IPS-NIHi7 (cell line): ENCODE results near the gene KCNMA1.

Source experiments
- DNase-seq: peaks from one replicate; pipeline ENCODE4 v3.0.0; 2012; ENCODE audit warnings: mixed read lengths; ENCODE audit errors: extremely low spot score

The KCNMA1 gene

GRCh38 chr10:77485847-77486246, 151.8 kb downstream of the KCNMA1 start:
- DNase-seq: no peak

- no peak for DNase-seq
Measured at GRCh38 chr10:77482072-77482471, 155.5 kb downstream of the KCNMA1 start.

GRCh38 chr10:77479586-77479985, 158.0 kb downstream of the KCNMA1 start:
- DNase-seq: no peak

- DNase-seq: no peak
Measured at GRCh38 chr10:77478962-77479359, 158.6 kb downstream of the KCNMA1 start.

GRCh38 chr10:77478247-77478961, 159.2 kb downstream of the KCNMA1 start:
- DNase-seq: no peak

- DNase-seq: no peak
Measured at GRCh38 chr10:77475522-77475921, 162.1 kb downstream of the KCNMA1 start.

- no peak for DNase-seq
Measured at GRCh38 chr10:77474939-77475338, 162.7 kb downstream of the KCNMA1 start.

- no peak for DNase-seq
Measured at GRCh38 chr10:77474386-77474785, 163.2 kb downstream of the KCNMA1 start.

GRCh38 chr10:77472146-77472545, 165.5 kb downstream of the KCNMA1 start:
- DNase-seq: no peak

GRCh38 chr10:77471069-77471536, 166.5 kb downstream of the KCNMA1 start:
- DNase-seq: no peak

GRCh38 chr10:77467422-77467963, 170.1 kb downstream of the KCNMA1 start:
- no peak for DNase-seq

GRCh38 chr10:77463967-77464745, 173.5 kb downstream of the KCNMA1 start:
- DNase-seq: no peak

- DNase-seq: no peak
Measured at GRCh38 chr10:77463499-77463898, 174.1 kb downstream of the KCNMA1 start.

GRCh38 chr10:77461636-77462296, 175.8 kb downstream of the KCNMA1 start:
- DNase-seq: no peak

- no peak for DNase-seq
Measured at GRCh38 chr10:77459905-77460304, 177.7 kb downstream of the KCNMA1 start.

GRCh38 chr10:77458986-77459590, 178.5 kb downstream of the KCNMA1 start:
- no peak for DNase-seq

- no peak for DNase-seq
Measured at GRCh38 chr10:77457721-77458120, 179.9 kb downstream of the KCNMA1 start.

- no peak for DNase-seq
Measured at GRCh38 chr10:77457266-77457665, 180.3 kb downstream of the KCNMA1 start.

GRCh38 chr10:77456414-77456813, 181.2 kb downstream of the KCNMA1 start:
- no peak for DNase-seq

GRCh38 chr10:77455561-77455960, 182.0 kb downstream of the KCNMA1 start:
- no peak for DNase-seq

- no peak for DNase-seq
Measured at GRCh38 chr10:77452952-77453564, 184.6 kb downstream of the KCNMA1 start.
